BJ (cell line): Measurements from ENCODE around the gene DQX1. TPM values are rescaled to one million over a fixed set of nuclear protein-coding genes. Genes with fewer than 3 reads are reported as not detected.

Experiments used
- CTCF ChIA-PET: fragments of 350-600 bp; formaldehyde crosslinking; extraction: SDS; loops from one replicate; lab custom pipeline; 2021; ENCODE audit warnings: antibody characterized with exemption, inconsistent platforms; lab: Yijun Ruan, JAX
- POLR2A ChIA-PET: fragments of 300-600 bp; sonication (Branson Sonifier 250); formaldehyde crosslinking; extraction: SDS; loops from one replicate; lab custom pipeline; 2021; ENCODE audit warnings: antibody characterized with exemption; lab: Charles Lee
- DNase-seq: peaks from one replicate; pipeline ENCODE4 v3.0.0-alpha.2; 2011; ENCODE audit warnings: low read depth
- H3K27me3 ChIP-seq: 2 replicates; pipeline ENCODE4 v1.6.0; 2011; ENCODE audit warnings: low read length; ENCODE audit not compliant: control insufficient read depth, insufficient read depth
- H3K36me3 ChIP-seq: 2 replicates; pipeline ENCODE4 v1.5.1; 2011; ENCODE audit warnings: low read length; ENCODE audit not compliant: control insufficient read depth, insufficient read depth
- H3K4me3 ChIP-seq: 2 replicates; pipeline ENCODE4 v1.5.1; 2011; ENCODE audit warnings: low read depth, mild to moderate bottlenecking, control low read depth, low read length
- CTCF ChIP-seq: IDR thresholded peaks from 2 replicates; pipeline ENCODE4 v1.5.1; 2011; ENCODE audit warnings: low read depth, mild to moderate bottlenecking, control low read depth, inconsistent platforms, low read length, moderate library complexity; ENCODE audit not compliant: insufficient read depth
- polyA plus RNA-seq: library from polyadenylated mRNA; depleted of rRNA; stranded (reverse); fragments of >200 nt; gene quantifications from 2 replicates; pipeline ENCODE4 v1.2.3, GENCODE V29; 2011

Gene DQX1
- polyA plus RNA-seq, 1 experiment = 0.12 TPM

GRCh38 chr2:74527741-74528140 lies 1.7 kb upstream of the DQX1 start:
- no peak for DNase-seq
- 0 out of 2 replicates have a peak, but pooled peaks cover 2% of the 10 kb centered on the region for H3K27me3 ChIP-seq
- ChIA-PET CTCF (interaction anchor here (1.7 kb wide), 1 partner anchor 35 kb away, joined by 3 read pairs; no protein-coding TSS in a partner anchor), POLR2A (no interaction called here)
- peaks cover 18% of the 10 kb centered on the region for H3K36me3 ChIP-seq
- H3K4me3 ChIP-seq = no peak overlapping the region
- TF ChIP-seq CTCF = no peak

- TF ChIP-seq CTCF = no peak
- H3K27me3 ChIP-seq = 0 out of 2 replicates have a peak, but pooled peaks cover 4% of the 10 kb centered on the region
- H3K36me3 ChIP-seq = peaks cover 18% of the 10 kb centered on the region
- H3K4me3 ChIP-seq = no peak overlapping the region
- ChIA-PET CTCF (interaction anchor here (1.2 kb wide), 2 partner anchors 13 to 60 kb away, joined by 3 to 4 read pairs; no protein-coding TSS in a partner anchor), POLR2A (no interaction called here)
- DNase-seq = no peak
Measured at GRCh38 chr2:74526649-74527230, 709 bp upstream of the DQX1 start.

GRCh38 chr2:74524955-74525716 lies 895 bp downstream of the DQX1 start:
- peaks cover 9% of the 10 kb centered on the region for H3K27me3 ChIP-seq
- ChIA-PET POLR2A (no interaction called here), CTCF (interaction anchor here (1.2 kb wide), 1 partner anchor 62 kb away, joined by 4 read pairs; no protein-coding TSS in a partner anchor)
- peaks cover 18% of the 10 kb centered on the region for H3K36me3 ChIP-seq
- no peak overlapping the region for H3K4me3 ChIP-seq
- DNase-seq = no peak
- no peak for TF ChIP-seq CTCF

- peaks cover 18% of the 10 kb centered on the region for H3K36me3 ChIP-seq
- no peak for TF ChIP-seq CTCF
- no peak overlapping the region for H3K4me3 ChIP-seq
- no peak for DNase-seq
- CTCF ChIA-PET = no interaction called here
- peaks cover 16% of the 10 kb centered on the region for H3K27me3 ChIP-seq
- POLR2A ChIA-PET = no interaction called here
Measured at GRCh38 chr2:74524005-74524404, 2.0 kb downstream of the DQX1 start.

- no peak overlapping the region for H3K4me3 ChIP-seq
- CTCF ChIA-PET = interaction anchor here (2.6 kb wide), 1 partner anchor 40 kb away, joined by 10 read pairs; the partner anchor contains the start of genes CCDC142 and TTC31
- POLR2A ChIA-PET = interaction anchor here (0.6 kb wide), 1 partner anchor 62 kb away, joined by 8 read pairs; no protein-coding TSS in a partner anchor
- H3K36me3 ChIP-seq = peaks cover 17% of the 10 kb centered on the region
- DNase-seq = no peak
- no peak for TF ChIP-seq CTCF
- H3K27me3 ChIP-seq = peaks cover 28% of the 10 kb centered on the region
Measured at GRCh38 chr2:74522516-74522915, 3.5 kb downstream of the DQX1 start.
